A549 (cell line): Measurements from ENCODE around the gene STING1. TPM values are rescaled to one million over a fixed set of nuclear protein-coding genes. Genes with fewer than 3 reads are reported as not detected.

Source experiments
- ATAC-seq, 2 experiments: fragments of 200-7000 bp in 1 of 2; fragments of >200 bp in 1 of 2; cut with Nextera tagmentation in 1 of 2; cut with Tn5 transposase in 1 of 2; 3 replicates each; pipeline versions ENCODE4 v1.8.0 to v1.9.1; 2018 to 2020; ENCODE audit warnings: mild to moderate bottlenecking in 1 of 2, moderate library complexity in 1 of 2
- CTCF ChIA-PET: fragments of 300-600 bp; sonication (Branson Sonifier 250); formaldehyde crosslinking; extraction: SDS; loops from one replicate; lab custom pipeline; 2021; ENCODE audit warnings: antibody characterized with exemption, inconsistent platforms; lab: Yijun Ruan, JAX
- POLR2A ChIA-PET: fragments of 350-600 bp; formaldehyde crosslinking; extraction: SDS; loops from one replicate; lab custom pipeline; 2021; ENCODE audit warnings: antibody characterized with exemption, inconsistent platforms; lab: Yijun Ruan, JAX
- DNase-seq, 2 experiments: peaks; one replicate each; pipeline versions ENCODE4 v3.0.0 to v3.0.0-alpha.2; 2011 to 2016; ENCODE audit warnings: low read depth in 1 of 2, low spot score in 1 of 2
- FAIRE-seq: peaks from 2 replicates; lab custom pipeline; 2011; peaks lifted over from hg19 to GRCh38; lab: Jason Lieb, UNC
- H3K27ac ChIP-seq, 2 experiments: fragments of >200 bp; sonication (Bioruptor Twin); formaldehyde crosslinking; 3 replicates each; pipeline ENCODE4 v1.5.1; 2016 to 2017
- H3K4me1 ChIP-seq: fragments of >200 bp; sonication (Bioruptor Twin); formaldehyde crosslinking; 3 replicates; pipeline ENCODE4 v1.6.1; 2016
- H3K4me2 ChIP-seq: fragments of >200 bp; sonication (Bioruptor Twin); formaldehyde crosslinking; 3 replicates; pipeline ENCODE4 v1.6.1; 2016
- H3K4me3 ChIP-seq: fragments of >200 bp; sonication (Bioruptor Twin); formaldehyde crosslinking; 3 replicates; pipeline ENCODE4 v1.5.1; 2016
- H3K9me3 ChIP-seq: fragments of >200 bp; sonication (Bioruptor Twin); formaldehyde crosslinking; 3 replicates; pipeline ENCODE4 v1.6.1; 2016
- CBX2 ChIP-seq: fragments of 200-600 bp; sonication (generic); IDR thresholded peaks from 2 replicates; pipeline ENCODE4 v1.6.1; 2016; ENCODE audit warnings: low read depth, mild to moderate bottlenecking, borderline replicate concordance
- CEBPB ChIP-seq, 2 experiments: fragments of >200 bp in 1 of 2; sonication (Bioruptor Twin) in 1 of 2; formaldehyde crosslinking in 1 of 2; IDR thresholded peaks; 2 replicates each; pipeline ENCODE4 v1.6.1; 2012 to 2016
- CHD4 ChIP-seq: fragments of 200-600 bp; sonication (generic); IDR thresholded peaks from 2 replicates; pipeline ENCODE4 v1.6.1; 2016; ENCODE audit warnings: antibody characterized with exemption, mild to moderate bottlenecking, borderline replicate concordance
- EHMT2 ChIP-seq: fragments of 200-600 bp; sonication (generic); IDR thresholded peaks from 2 replicates; pipeline ENCODE4 v1.6.1; 2016; ENCODE audit warnings: antibody characterized with exemption, low read depth, mild to moderate bottlenecking, moderate library complexity
- FOSL2 ChIP-seq, 2 experiments: fragments of 450-650 bp in 1 of 2; fragments of >200 bp in 1 of 2; sonication (Bioruptor Twin) in 1 of 2; formaldehyde crosslinking; IDR thresholded peaks; 2 replicates each; pipeline versions ENCODE4 v1.5.0 to v1.6.1; 2016 to 2020; ENCODE audit warnings: mild to moderate bottlenecking in 1 of 2, moderate library complexity in 1 of 2
- GATA3 ChIP-seq: IDR thresholded peaks from 2 replicates; pipeline ENCODE4 v1.6.1; 2012; ENCODE audit warnings: borderline replicate concordance
- HES2 ChIP-seq: fragments of >200 bp; sonication (Bioruptor Twin); formaldehyde crosslinking; IDR thresholded peaks from 2 replicates; pipeline ENCODE4 v1.6.1; 2016
- HEYL ChIP-seq: fragments of 250-450 bp; sonication (Bioruptor Pico); IDR thresholded peaks from 2 replicates; pipeline ENCODE4 v1.8.0; 2021; ENCODE audit warnings: mild to moderate bottlenecking, moderate library complexity
- HOXB13 ChIP-seq: fragments of 250-450 bp; sonication (Bioruptor Pico); IDR thresholded peaks from 2 replicates; pipeline ENCODE4 v1.5.0; 2020; ENCODE audit warnings: low read depth, mild to moderate bottlenecking, moderate library complexity
- JUN ChIP-seq, 2 experiments: fragments of >200 bp; sonication (Bioruptor Twin); formaldehyde crosslinking; IDR thresholded peaks; 2 replicates in 1 of 2; 3 replicates in 1 of 2; pipeline ENCODE4 v1.6.1; 2016 to 2017
- KDM5A ChIP-seq: fragments of 200-600 bp; sonication (generic); IDR thresholded peaks from 2 replicates; pipeline ENCODE4 v1.6.1; 2016; ENCODE audit warnings: antibody characterized with exemption, mild to moderate bottlenecking
- MAFK ChIP-seq: fragments of 450-650 bp; IDR thresholded peaks from 2 replicates; pipeline ENCODE4 v1.6.1; 2014; ENCODE audit not compliant: partially characterized antibody
- NR3C1 ChIP-seq: fragments of >200 bp; sonication (Bioruptor Twin); formaldehyde crosslinking; IDR thresholded peaks from 3 replicates; pipeline ENCODE4 v1.6.1; 2017
- PHF8 ChIP-seq: fragments of 200-600 bp; sonication (generic); IDR thresholded peaks from 2 replicates; pipeline ENCODE4 v1.6.1; 2016; ENCODE audit warnings: low read depth, mild to moderate bottlenecking, antibody characterized with exemption, moderate library complexity, borderline replicate concordance
- POLR2A ChIP-seq: IDR thresholded peaks from 2 replicates; pipeline ENCODE4 v1.6.1; 2012; ENCODE audit warnings: mild to moderate bottlenecking, low read length
- RNF2 ChIP-seq: fragments of 200-600 bp; sonication (generic); IDR thresholded peaks from 2 replicates; pipeline ENCODE4 v1.6.1; 2016; ENCODE audit warnings: low read depth, mild to moderate bottlenecking, antibody characterized with exemption, moderate library complexity, borderline replicate concordance
- SMC3 ChIP-seq: fragments of >200 bp; sonication (Bioruptor Twin); formaldehyde crosslinking; IDR thresholded peaks from 3 replicates; pipeline ENCODE4 v1.6.1; 2018; ENCODE audit warnings: inconsistent platforms
- TP53 ChIP-seq: fragments of 250-450 bp; sonication (Bioruptor Pico); IDR thresholded peaks from 2 replicates; pipeline ENCODE4 v1.5.0; 2021; ENCODE audit warnings: mild to moderate bottlenecking, moderate library complexity
- ZC3H11A ChIP-seq: fragments of 450-650 bp; IDR thresholded peaks from 2 replicates; pipeline ENCODE4 v1.6.1; 2014; ENCODE audit warnings: antibody characterized with exemption, mild to moderate bottlenecking
- WGBS: methylation state at CpG from one replicate; pipeline ENCODE4 v1.1.6; 2017; ENCODE audit errors: missing lambda C conversion rate; 5-methylcytosine and 5-hydroxymethylcytosine counted together
- polyA plus RNA-seq, 4 experiments: library from polyadenylated mRNA; depleted of rRNA in 3 of 4; stranded (reverse); fragments of >200 nt; fragmentation: RNase III in 1 of 4; extraction: RNeasy Plus Mini Kit Qiagen cat#74134 plus additional on column Dnase treatment in 1 of 4; gene quantifications; 2 replicates in 3 of 4; 3 replicates in 1 of 4; pipeline ENCODE4 v1.2.3, GENCODE V29; 2011 to 2017
- TF ChIP-seq, protein P1 (sequence below): IDR thresholded peaks from 2 replicates; pipeline ENCODE4 v1.6.1; 2012; ENCODE audit warnings: low read depth, borderline replicate concordance
- TF ChIP-seq, protein P2 (sequence below): fragments of 200-600 bp; sonication (generic); IDR thresholded peaks from 2 replicates; pipeline ENCODE4 v1.6.1; 2016; ENCODE audit warnings: antibody characterized with exemption, mild to moderate bottlenecking, moderate library complexity
- TF ChIP-seq, protein P3 (sequence below): fragments of >200 bp; sonication (Bioruptor Twin); formaldehyde crosslinking; IDR thresholded peaks from 3 replicates; pipeline ENCODE4 v1.5.1; 2016

The STING1 gene
- polyA plus RNA-seq, 2 of the 4 experiments (the other 2 are of a cell fraction) = 0.72 to 0.92 TPM

- FAIRE-seq (no peak), ATAC-seq (peak; percentile 98 to 99), DNase-seq (peak; percentile 85 to 95)
- Histone ChIP-seq H3K9me3 (no peaks in the 10 kb centered on the region), H3K4me2 (peak within 1 kb of the TSS; percentile 82), H3K4me1 (peaks cover 8% of the 10 kb centered on the region; the same call in 1 of the 3 replicates), H3K4me3 (peak within 1 kb of the TSS; percentile 73), H3K27ac (peak within 1 kb of the TSS; percentile 81 to 90)
- POLR2A ChIA-PET = interaction anchor here (0.6 to 1.1 kb wide), 4 partner anchors 9 to 145 kb away, joined by 3 to 4 read pairs (median 3); partner anchors contain the start of gene SPATA24
- TF ChIP-seq TP53 (CRISPR knock-in tag) (no peak), PHF8 (peak; percentile 81; the same call in 1 of the 2 replicates), JUN (IDR thresholded peaks at IDR 0.05) (peak; percentile 40 to 76; a peak in 4 of 5 replicates), POLR2A (peak; percentile 38), HOXB13 (CRISPR knock-in tag) (no peak), HES2 (no peak)
- TF ChIP-seq, protein P1, sequence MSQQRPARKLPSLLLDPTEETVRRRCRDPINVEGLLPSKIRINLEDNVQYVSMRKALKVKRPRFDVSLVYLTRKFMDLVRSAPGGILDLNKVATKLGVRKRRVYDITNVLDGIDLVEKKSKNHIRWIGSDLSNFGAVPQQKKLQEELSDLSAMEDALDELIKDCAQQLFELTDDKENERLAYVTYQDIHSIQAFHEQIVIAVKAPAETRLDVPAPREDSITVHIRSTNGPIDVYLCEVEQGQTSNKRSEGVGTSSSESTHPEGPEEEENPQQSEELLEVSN = peak; percentile 32; the same call in 1 of the 2 replicates
- CTCF ChIA-PET = interaction anchor here (0.9 to 8.4 kb wide), 7 partner anchors 9 to 251 kb away, joined by 3 to 88 read pairs (median 3); no protein-coding TSS in a partner anchor
- WGBS = 2% methylated on average over 25 of the region's 49 CpGs
Measured at GRCh38 chr5:139439013-139439903, 43.3 kb downstream of the STING1 start, which contains the start of gene DNAJC18. DNAJC18 (minus strand) TSS chr5:139439525; CDS start chr5:139439445, 80 bp downstream.

DNA sequence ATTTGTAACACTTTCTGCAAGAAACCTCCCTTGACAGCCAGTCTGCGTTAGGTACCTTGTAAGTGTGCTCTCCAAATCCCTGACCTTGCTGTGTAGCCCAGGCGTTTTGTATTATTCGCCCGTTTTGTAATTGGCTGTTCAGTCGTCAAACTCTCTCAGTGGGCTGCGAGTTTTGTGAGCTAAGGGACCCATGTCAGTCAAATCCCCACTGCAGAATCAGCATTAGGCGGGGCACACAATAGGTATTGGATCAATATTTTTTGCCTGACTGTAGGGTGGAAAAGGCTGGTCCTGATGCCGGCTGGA is 43.9 kb downstream of the STING1 start:
- Histone ChIP-seq H3K27ac (peak overlapping the region; percentile 81 to 90), H3K4me1 (peaks cover 8% of the 10 kb centered on the region; the same call in 1 of the 3 replicates), H3K4me2 (peak overlapping the region; percentile 82), H3K9me3 (no peaks in the 10 kb centered on the region), H3K4me3 (peak overlapping the region; percentile 73)
- ChIA-PET POLR2A (interaction anchor here (0.7 to 1.1 kb wide), 2 partner anchors 8 to 13 kb away, joined by 3 read pairs; no protein-coding TSS in a partner anchor), CTCF (interaction anchor here (0.6 to 8.4 kb wide), 7 partner anchors 9 to 227 kb away, joined by 3 to 88 read pairs (median 3); no protein-coding TSS in a partner anchor)
- 38% methylated on average over 8 of the region's 8 CpGs for WGBS
- TF ChIP-seq FOSL2 (IDR thresholded peaks at IDR 0.05) (no peak), FOSL2 (CRISPR knock-in tag; IDR thresholded peaks at IDR 0.05) (no peak), CHD4 (no peak), KDM5A (no peak), SMC3 (no peak), MAFK (no peak), CBX2 (no peak), GATA3 (no peak), ZC3H11A (no peak), CEBPB (IDR thresholded peaks at IDR 0.05) (no peak), RNF2 (no peak), HEYL (CRISPR knock-in tag) (no peak), EHMT2 (no peak), NR3C1 (no peak)
- TF ChIP-seq, protein P2, sequence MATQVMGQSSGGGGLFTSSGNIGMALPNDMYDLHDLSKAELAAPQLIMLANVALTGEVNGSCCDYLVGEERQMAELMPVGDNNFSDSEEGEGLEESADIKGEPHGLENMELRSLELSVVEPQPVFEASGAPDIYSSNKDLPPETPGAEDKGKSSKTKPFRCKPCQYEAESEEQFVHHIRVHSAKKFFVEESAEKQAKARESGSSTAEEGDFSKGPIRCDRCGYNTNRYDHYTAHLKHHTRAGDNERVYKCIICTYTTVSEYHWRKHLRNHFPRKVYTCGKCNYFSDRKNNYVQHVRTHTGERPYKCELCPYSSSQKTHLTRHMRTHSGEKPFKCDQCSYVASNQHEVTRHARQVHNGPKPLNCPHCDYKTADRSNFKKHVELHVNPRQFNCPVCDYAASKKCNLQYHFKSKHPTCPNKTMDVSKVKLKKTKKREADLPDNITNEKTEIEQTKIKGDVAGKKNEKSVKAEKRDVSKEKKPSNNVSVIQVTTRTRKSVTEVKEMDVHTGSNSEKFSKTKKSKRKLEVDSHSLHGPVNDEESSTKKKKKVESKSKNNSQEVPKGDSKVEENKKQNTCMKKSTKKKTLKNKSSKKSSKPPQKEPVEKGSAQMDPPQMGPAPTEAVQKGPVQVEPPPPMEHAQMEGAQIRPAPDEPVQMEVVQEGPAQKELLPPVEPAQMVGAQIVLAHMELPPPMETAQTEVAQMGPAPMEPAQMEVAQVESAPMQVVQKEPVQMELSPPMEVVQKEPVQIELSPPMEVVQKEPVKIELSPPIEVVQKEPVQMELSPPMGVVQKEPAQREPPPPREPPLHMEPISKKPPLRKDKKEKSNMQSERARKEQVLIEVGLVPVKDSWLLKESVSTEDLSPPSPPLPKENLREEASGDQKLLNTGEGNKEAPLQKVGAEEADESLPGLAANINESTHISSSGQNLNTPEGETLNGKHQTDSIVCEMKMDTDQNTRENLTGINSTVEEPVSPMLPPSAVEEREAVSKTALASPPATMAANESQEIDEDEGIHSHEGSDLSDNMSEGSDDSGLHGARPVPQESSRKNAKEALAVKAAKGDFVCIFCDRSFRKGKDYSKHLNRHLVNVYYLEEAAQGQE = no peak
- TF ChIP-seq, protein P3, sequence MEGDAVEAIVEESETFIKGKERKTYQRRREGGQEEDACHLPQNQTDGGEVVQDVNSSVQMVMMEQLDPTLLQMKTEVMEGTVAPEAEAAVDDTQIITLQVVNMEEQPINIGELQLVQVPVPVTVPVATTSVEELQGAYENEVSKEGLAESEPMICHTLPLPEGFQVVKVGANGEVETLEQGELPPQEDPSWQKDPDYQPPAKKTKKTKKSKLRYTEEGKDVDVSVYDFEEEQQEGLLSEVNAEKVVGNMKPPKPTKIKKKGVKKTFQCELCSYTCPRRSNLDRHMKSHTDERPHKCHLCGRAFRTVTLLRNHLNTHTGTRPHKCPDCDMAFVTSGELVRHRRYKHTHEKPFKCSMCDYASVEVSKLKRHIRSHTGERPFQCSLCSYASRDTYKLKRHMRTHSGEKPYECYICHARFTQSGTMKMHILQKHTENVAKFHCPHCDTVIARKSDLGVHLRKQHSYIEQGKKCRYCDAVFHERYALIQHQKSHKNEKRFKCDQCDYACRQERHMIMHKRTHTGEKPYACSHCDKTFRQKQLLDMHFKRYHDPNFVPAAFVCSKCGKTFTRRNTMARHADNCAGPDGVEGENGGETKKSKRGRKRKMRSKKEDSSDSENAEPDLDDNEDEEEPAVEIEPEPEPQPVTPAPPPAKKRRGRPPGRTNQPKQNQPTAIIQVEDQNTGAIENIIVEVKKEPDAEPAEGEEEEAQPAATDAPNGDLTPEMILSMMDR = no peak
- TF ChIP-seq, all 56 proteins: peak for 0
- ATAC-seq = peak in 1 of 2 experiments; percentile 2; a peak in 2 of 6 replicates
- no peak for FAIRE-seq
- no peak for DNase-seq
